Loucy (cell line): Measurements from ENCODE around the gene KRT4.

ENCODE experiments used
- H2AFZ ChIP-seq: fragments of 200-600 bp; sonication (generic); 2 replicates; pipeline ENCODE4 v1.6.0; 2016; ENCODE audit warnings: antibody characterized with exemption, mild to moderate bottlenecking, low read length, moderate library complexity
- H3F3A ChIP-seq: fragments of 200-600 bp; 2 replicates; pipeline ENCODE4 v1.6.0; 2016; ENCODE audit warnings: antibody characterized with exemption, low read depth, mild to moderate bottlenecking
- H3K27me3 ChIP-seq: fragments of 200-600 bp; sonication (generic); 2 replicates; pipeline ENCODE4 v1.6.1; 2014; ENCODE audit warnings: low read length, mild to moderate bottlenecking; ENCODE audit not compliant: insufficient read depth, poor library complexity, severe bottlenecking
- H3K36me3 ChIP-seq: fragments of 200-600 bp; sonication (generic); 2 replicates; pipeline ENCODE4 v1.6.1; 2016; ENCODE audit warnings: low read length; ENCODE audit not compliant: insufficient read depth
- H3K4me1 ChIP-seq: fragments of 200-600 bp; sonication (generic); 2 replicates; pipeline ENCODE4 v1.5.1; 2014; ENCODE audit warnings: low read length, mild to moderate bottlenecking; ENCODE audit not compliant: insufficient read depth, poor library complexity, severe bottlenecking
- H3K4me2 ChIP-seq: fragments of 200-600 bp; sonication (generic); 2 replicates; pipeline ENCODE4 v1.6.0; 2014; ENCODE audit warnings: antibody characterized with exemption, low read length, low read depth, mild to moderate bottlenecking; ENCODE audit not compliant: poor library complexity, severe bottlenecking
- H3K4me3 ChIP-seq: fragments of 200-600 bp; sonication (generic); 2 replicates; pipeline ENCODE4 v1.5.1; 2014; ENCODE audit warnings: low read length, mild to moderate bottlenecking, mixed read lengths; ENCODE audit not compliant: poor library complexity, severe bottlenecking
- H3K79me2 ChIP-seq: fragments of 200-600 bp; sonication (generic); 2 replicates; pipeline ENCODE4 v1.6.1; 2014; ENCODE audit warnings: low read length; ENCODE audit not compliant: insufficient read depth
- H3K9ac ChIP-seq: fragments of 200-600 bp; sonication (generic); 2 replicates; pipeline ENCODE4 v1.6.0; 2014; ENCODE audit warnings: mild to moderate bottlenecking, low read depth, low read length, moderate library complexity; ENCODE audit not compliant: poor library complexity, severe bottlenecking
- H3K9me2 ChIP-seq: fragments of 200-600 bp; sonication (generic); replicated peaks from 2 replicates; pipeline ENCODE4 v1.6.1; 2016; ENCODE audit warnings: low read depth, low read length, mixed read lengths
- H3K9me3 ChIP-seq: fragments of 200-600 bp; sonication (generic); 2 replicates; pipeline ENCODE4 v1.6.1; 2014; ENCODE audit warnings: mild to moderate bottlenecking, antibody characterized with exemption, low read length, low read depth; ENCODE audit not compliant: insufficient read depth
- H4K20me1 ChIP-seq: fragments of 200-600 bp; sonication (generic); 2 replicates; pipeline ENCODE4 v1.6.0; 2014; ENCODE audit warnings: antibody characterized with exemption, low read length, mild to moderate bottlenecking; ENCODE audit not compliant: insufficient read depth, poor library complexity, severe bottlenecking
- CTCF ChIP-seq: fragments of 200-600 bp; sonication (generic); conservative IDR thresholded peaks from 2 replicates; pipeline ENCODE4 v1.5.1; 2014; ENCODE audit warnings: mild to moderate bottlenecking, antibody characterized with exemption, low read length
- EZH2phosphoT487 ChIP-seq: fragments of 200-600 bp; IDR thresholded peaks from 2 replicates; pipeline ENCODE4 v1.6.1; 2018; ENCODE audit warnings: antibody characterized with exemption, mild to moderate bottlenecking, moderate library complexity, borderline replicate concordance

Gene KRT4

GRCh38 chr12:52838609-52839435 is 24.9 kb upstream of the KRT4 start:
- Histone ChIP-seq H3K4me3 (no peak overlapping the region), H4K20me1 (no peaks in the 10 kb centered on the region), H3K9ac (no peak overlapping the region), H3K27me3 (no peaks in the 10 kb centered on the region), H3K4me1 (peaks cover 16% of the 10 kb centered on the region), H3K79me2 (no peaks in the 10 kb centered on the region), H3K9me2 (no peaks in the 10 kb centered on the region), H3K9me3 (no peaks in the 10 kb centered on the region), H3F3A (no peaks in the 10 kb centered on the region), H3K4me2 (no peak overlapping the region), H3K36me3 (no peaks in the 10 kb centered on the region), H2AFZ (no peak overlapping the region)
- TF ChIP-seq EZH2phosphoT487, result no peak
- no peak for TF ChIP-seq CTCF

GRCh38 chr12:52837781-52838608 is 24.1 kb upstream of the KRT4 start:
- H3K36me3 ChIP-seq, result no peaks in the 10 kb centered on the region
- peaks cover 16% of the 10 kb centered on the region for H3K4me1 ChIP-seq
- H3K4me3 ChIP-seq, result no peak overlapping the region
- no peak for TF ChIP-seq CTCF
- no peak for TF ChIP-seq EZH2phosphoT487
- no peaks in the 10 kb centered on the region for H3F3A ChIP-seq
- H3K27me3 ChIP-seq, result no peaks in the 10 kb centered on the region
- no peak overlapping the region for H3K9ac ChIP-seq
- H3K9me3 ChIP-seq, result no peaks in the 10 kb centered on the region
- no peak overlapping the region for H3K4me2 ChIP-seq
- H2AFZ ChIP-seq, result no peak overlapping the region
- H4K20me1 ChIP-seq, result no peaks in the 10 kb centered on the region
- no peaks in the 10 kb centered on the region for H3K9me2 ChIP-seq
- no peaks in the 10 kb centered on the region for H3K79me2 ChIP-seq

GRCh38 chr12:52837413-52837741 is 23.5 kb upstream of the KRT4 start:
- TF ChIP-seq EZH2phosphoT487, result no peak
- no peak for TF ChIP-seq CTCF
- Histone ChIP-seq H3K4me2 (no peak overlapping the region), H3K9me3 (no peaks in the 10 kb centered on the region), H3K9me2 (no peaks in the 10 kb centered on the region), H3K4me1 (peaks cover 16% of the 10 kb centered on the region), H4K20me1 (no peaks in the 10 kb centered on the region), H3K9ac (no peak overlapping the region), H3K79me2 (no peaks in the 10 kb centered on the region), H3K36me3 (no peaks in the 10 kb centered on the region), H3K27me3 (no peaks in the 10 kb centered on the region), H3K4me3 (no peak overlapping the region), H2AFZ (no peak overlapping the region), H3F3A (no peaks in the 10 kb centered on the region)
